GM12864 (cell line): ENCODE results near the gene SPOCD1.
A peak's percentile ranks its signal among the peaks of the same experiment; 100 is the strongest.
"Not testable (repeated sequence)": the region's sequence is repeated elsewhere in the genome, so short reads cannot be mapped to it uniquely, and the experiment has no call there.

Source experiments
- DNase-seq: peaks from one replicate; pipeline ENCODE4 v3.0.0-alpha.2; 2011; ENCODE audit warnings: low read depth
- H3K4me3 ChIP-seq: 2 replicates; pipeline ENCODE4 v1.5.1; 2011; ENCODE audit warnings: mild to moderate bottlenecking, low read depth, low read length, control low read depth
- TF ChIP-seq, protein P1 (sequence below): IDR thresholded peaks from 2 replicates; pipeline ENCODE4 v1.5.1; 2011; ENCODE audit warnings: low read depth, mild to moderate bottlenecking, moderate library complexity, low read length, control low read depth, inconsistent platforms; ENCODE audit errors: missing control alignments

Gene SPOCD1

DNA sequence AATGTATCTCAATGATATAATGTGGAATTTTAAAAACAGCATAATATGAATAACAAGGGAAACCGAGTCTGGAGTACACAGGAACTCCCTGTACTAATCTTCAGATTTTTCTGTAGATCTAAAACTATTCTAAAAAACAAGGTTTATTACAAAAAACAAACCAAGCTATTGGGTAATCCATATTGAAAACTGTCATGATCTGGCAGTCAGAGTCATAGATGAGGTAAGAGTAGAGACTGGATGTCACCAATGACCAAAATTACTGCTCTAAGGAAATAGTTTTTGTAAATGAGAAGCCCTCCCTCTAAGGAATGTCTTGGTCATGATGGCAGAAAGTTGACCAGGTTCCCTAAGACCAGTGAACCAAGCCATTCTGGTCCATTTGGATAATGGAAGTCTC, 2.4 kb upstream of the SPOCD1 start:
- no peak overlapping the region for H3K4me3 ChIP-seq
- TF ChIP-seq, protein P1, sequence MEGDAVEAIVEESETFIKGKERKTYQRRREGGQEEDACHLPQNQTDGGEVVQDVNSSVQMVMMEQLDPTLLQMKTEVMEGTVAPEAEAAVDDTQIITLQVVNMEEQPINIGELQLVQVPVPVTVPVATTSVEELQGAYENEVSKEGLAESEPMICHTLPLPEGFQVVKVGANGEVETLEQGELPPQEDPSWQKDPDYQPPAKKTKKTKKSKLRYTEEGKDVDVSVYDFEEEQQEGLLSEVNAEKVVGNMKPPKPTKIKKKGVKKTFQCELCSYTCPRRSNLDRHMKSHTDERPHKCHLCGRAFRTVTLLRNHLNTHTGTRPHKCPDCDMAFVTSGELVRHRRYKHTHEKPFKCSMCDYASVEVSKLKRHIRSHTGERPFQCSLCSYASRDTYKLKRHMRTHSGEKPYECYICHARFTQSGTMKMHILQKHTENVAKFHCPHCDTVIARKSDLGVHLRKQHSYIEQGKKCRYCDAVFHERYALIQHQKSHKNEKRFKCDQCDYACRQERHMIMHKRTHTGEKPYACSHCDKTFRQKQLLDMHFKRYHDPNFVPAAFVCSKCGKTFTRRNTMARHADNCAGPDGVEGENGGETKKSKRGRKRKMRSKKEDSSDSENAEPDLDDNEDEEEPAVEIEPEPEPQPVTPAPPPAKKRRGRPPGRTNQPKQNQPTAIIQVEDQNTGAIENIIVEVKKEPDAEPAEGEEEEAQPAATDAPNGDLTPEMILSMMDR = no peak
- no peak for DNase-seq

DNA sequence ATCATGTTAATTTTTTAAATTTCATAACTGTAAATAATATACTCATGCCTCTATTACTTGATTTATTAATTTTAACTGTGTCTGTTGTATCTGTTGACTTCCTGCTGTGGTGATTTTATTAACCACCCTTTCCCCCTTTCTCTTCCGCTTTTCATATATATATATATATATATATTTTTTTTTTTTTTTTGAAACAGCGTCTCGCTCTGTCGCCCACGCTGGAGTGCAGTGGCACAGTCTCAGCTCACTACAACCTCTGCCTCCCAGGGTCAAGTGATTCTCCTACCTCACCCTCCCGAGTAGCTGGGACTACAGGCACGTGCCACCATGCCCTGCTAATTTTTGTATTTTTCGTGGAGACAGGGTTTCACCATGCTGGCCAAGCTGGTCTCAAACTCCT, 1.1 kb upstream of the SPOCD1 start:
- DNase-seq = peak; percentile 13
- H3K4me3 ChIP-seq = not testable (repeated sequence)

DNA sequence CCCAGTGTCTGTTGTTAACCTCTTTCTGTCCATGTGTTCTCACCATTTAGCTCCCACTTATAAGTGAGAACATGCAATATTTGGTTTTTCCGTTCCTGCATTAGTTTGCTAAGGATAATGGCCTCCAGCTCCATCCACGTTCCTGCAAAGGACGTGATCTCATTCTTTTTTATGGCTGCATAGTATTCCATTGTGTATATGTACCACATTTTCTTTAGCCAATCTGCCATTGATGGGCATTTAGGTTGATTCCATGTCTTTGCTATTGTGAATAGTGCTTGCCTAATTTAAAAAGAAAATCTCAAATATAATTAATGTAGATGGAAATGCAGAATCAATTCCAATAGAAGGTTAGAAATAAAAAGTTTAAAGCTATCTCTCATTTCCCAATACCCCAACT, 679 bp upstream of the SPOCD1 start:
- H3K4me3 ChIP-seq, DNase-seq: not testable (repeated sequence)

DNA sequence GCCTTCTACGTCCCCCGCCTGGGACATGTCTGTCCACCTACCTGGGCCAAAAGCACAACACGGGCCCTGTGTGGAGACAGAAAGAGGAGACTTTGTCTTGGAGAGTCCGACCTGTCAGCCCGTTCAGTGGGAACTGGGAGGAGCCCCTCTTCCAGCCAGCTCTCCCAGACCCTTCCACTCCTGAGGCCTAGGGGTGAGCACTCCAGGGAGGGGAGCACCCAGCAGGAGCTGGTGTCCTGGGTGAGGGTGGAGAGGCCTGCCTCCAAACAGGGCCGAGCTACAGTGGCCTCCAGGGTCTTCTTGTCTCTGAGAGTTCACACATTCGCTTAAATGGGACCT, 546 bp downstream of the SPOCD1 start:
- H3K4me3 ChIP-seq = no peak overlapping the region
- TF ChIP-seq, protein P1 = no peak
- DNase-seq = no peak

DNA sequence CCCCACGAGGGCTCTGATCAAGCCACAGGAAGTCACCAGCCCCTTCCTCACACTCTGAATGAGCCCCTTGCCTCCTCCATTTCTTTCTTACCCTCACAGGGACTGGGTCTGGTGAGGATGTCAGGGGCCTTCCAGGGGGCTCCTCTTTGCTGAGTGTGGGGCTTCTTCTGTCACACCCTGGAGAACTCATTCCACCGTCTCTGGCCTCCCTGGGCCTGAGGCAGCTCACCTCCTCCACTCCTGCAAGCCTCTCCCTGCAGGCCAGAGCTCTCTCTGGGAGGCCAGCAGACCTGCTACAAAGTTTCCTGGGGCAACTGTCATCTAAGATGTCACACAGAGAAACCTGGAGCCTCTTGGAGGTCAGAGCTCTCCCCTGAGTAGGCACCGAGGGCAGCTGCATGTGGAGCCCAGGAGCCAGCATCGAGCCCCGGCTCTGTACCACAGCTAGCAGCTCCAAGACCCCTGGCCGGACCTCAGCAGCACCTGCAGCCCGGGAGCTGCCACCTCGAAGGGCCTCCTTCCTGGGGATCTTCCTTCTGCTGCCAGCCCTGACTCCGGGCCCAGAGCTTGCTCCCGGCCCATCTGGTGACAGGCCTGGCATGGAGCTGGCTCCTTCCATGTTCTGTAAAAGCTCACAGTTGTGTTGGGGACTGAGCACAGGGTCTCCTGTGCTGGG, 1.1 kb downstream of the SPOCD1 start:
- no peak overlapping the region for H3K4me3 ChIP-seq
- DNase-seq = no peak
- TF ChIP-seq, protein P1 = no peak

DNA sequence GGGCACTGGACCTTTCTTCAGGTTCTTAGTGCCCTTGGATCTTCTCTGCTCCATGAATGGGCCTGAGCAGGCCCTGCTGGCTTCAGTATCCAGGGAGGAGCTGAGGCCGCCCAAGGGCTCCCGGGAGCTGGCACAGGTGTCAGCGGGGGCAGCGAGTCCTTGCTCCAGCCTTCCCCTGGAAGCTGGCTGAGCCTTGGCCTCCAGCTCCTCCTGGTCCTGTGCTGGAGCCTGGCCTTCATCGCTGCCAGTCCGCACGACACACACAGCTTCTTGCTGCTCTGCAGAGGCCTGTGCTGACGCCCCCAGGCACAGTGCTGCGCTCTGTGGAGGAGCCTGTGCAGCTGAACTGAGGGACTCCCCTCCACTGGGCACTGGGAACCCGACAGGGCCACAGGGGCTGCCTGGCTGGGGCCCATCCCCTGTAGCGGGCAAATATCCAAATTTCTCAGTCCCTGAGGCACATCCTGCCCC, 1.7 kb downstream of the SPOCD1 start:
- TF ChIP-seq, protein P1 = no peak
- no peak for DNase-seq
- H3K4me3 ChIP-seq = no peak overlapping the region

DNA sequence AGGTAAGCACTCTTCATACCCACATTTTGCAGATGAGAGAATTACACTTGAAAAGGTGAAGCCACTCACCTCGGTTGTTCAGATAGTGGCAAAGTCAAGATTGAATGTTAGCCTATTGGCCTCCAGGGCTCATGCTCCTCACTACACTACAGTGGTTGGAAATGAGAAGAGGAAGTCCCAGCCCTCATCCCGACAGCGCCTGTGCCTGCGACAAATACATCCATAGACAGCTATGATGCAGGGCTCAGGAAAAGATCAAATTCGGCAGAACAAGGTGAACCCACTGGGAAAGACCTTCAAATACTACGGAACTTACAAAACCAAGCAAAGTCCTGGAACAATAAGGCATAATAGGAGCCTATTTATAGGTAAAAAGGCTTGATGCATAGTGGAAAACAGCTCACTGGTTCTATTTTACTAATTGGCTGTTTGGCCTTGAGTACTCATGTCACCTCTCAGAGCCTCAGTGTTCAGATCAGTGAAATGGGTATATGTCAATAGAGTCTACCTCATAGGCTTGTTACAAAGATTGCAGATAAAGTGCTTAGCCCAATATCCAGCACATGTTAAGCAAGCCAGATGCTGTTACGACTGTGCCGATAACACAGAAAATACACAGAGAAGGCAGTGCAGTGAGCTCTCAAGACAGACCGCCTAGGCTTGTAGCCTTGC, 3.5 kb downstream of the SPOCD1 start:
- TF ChIP-seq, protein P1 = no peak
- DNase-seq = no peak
- H3K4me3 ChIP-seq = no peak overlapping the region

DNA sequence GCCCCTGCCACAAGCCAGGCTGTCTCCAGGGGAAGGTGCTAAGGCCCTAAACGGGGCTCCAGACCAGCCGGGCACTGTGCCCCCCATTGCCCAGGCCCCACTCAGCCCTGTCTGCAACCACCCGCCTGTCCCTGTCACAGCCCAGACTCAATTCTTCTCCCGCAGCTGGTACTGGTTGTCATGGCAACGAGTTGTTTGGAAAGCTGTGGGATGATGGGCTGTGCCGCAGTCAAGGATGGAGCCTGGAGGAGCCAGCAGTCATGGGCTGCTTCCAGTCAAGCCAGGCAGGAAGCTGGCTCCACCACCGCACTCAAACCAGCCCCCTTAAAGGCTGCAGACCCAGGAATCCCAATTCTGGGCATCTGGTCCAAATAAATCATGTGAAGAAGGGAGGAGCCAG, 4.2 kb downstream of the SPOCD1 start:
- H3K4me3 ChIP-seq = no peak overlapping the region
- TF ChIP-seq, protein P1 = no peak
- no peak for DNase-seq
